Activated CD4-positive, alpha-beta T cell treated with anti-CD3 and anti-CD28 coated beads, Interleukin-2, Interleukin-6, amounts not matched to agents 100 ng/mL and 50 ng/mL, durations not matched to agents 16 hours and 8 hours (primary cell): ENCODE data around the gene HDGF.

Experiments used
- DNase-seq: peaks from one replicate; pipeline ENCODE4 v3.0.0-alpha.2; 2020

The HDGF gene

GRCh38 chr1:156751451-156751756 lies at the start of gene HDGF:
TSS of gene HDGF (minus strand) at chr1:156751675. CDS start at chr1:156751429, 246 bp downstream.
- DNase-seq = no peak

DNA sequence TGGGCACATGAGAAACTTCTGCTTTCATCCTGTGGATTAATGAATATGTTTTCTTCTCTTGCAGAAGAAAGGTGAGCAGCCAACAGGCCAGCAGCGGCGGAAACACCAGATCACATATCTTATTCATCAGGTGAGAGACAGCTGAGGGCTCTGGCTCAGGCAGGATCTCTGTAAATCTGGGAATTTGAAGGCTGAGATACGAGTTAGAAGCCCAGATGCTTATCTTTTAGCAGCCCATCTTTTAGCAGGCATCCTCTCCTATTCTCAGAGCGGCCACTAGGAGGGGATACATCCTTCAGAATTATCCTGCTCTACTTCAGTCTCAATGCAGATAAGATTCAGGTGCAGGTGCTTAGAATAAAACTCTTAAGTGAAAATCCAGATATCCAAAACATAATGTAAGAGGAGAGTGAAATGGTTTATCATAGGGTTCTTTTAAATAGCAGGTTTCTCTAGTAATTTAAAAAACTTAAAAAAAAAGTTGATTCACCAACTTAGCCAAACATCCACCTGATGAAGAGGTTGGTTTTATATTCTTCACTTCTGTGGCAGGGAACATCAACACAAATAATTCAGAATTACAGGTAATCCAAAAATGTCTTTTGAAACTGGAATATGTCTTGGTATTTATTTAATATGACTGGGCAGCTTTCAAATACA lies 45.9 kb upstream of the HDGF start:
- DNase-seq = peak; percentile 64

GRCh38 chr1:156796340-156797097 lies 45.0 kb upstream of the HDGF start:
- no peak for DNase-seq

DNA sequence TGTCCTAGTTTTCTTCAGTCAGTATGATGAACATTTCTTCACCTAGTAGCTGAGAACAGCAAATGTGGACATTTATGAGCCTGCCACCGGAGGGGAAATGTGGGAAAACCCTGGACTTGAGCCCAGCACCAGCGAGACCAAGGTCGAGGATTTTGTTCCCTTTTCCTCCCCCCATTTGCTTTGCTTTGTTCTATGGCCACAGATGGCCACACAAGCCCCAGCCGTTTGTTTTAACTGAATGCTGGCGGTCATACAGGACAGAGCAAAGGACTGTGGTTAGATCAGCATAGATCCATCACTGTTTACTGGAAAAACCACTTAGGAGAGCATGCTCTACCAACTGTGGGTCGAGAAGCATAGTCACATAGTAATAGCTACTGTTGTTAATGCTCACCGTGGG lies 44.3 kb upstream of the HDGF start:
- DNase-seq = no peak

DNA sequence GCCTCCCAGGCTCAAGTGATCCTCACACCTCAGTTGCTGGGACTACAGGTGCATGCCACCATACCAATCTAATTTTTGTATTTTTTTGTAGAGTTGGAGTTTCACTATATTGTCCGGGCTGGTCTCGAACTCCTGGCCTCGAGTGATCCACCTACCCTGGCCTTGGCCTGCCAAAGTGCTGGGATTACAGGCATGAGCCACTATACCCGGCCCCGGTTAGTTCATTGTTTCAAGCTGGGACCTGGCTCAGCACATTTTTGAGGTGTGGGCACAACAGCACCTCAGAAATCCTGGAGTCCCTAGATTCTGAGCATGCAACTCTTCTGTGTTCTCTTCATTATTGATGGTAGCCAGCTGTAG lies 43.9 kb upstream of the HDGF start:
- DNase-seq = no peak

DNA sequence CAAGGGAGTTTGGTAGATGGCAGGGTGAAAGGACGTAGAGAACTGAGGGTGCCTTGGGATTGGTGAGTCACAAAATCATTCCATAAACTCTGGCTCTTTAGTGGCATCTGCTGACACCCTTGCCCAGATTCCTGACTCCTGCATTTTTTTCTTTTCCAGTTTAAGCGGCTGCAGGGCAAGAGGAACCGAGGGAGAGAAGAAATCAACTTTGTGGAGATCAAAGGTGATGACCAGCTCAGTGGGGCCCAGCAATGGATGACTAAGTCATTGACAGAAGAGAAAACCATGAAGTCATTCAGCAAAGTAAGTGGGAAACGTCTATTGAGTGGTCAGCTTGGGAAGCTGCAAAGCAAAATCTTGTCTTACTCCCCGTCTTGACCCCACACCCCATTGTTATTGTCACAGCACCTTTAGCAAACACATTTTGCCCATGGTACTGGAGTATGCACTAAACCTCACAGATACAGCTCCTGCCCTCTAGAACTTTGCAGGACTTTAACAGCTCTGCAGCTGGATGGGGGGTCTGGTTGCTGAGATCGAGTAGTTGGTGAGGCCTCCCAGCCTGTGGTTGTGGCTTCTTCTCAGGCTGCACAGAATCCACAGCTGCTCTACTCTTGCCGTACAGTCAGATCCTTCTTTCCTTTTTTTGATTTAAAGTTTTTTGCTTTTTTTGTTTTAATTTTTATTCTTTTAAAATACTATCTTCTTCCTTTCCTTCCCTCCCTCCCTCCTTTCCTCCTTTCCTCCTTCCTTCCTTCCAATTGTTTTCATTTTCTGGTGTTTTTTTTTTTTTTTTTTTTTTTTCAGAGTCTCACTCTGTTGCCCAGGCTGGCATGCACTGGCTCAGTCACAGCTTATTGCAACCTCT lies 43.3 kb upstream of the HDGF start:
- DNase-seq = no peak

GRCh38 chr1:156789621-156790318 lies 38.3 kb upstream of the HDGF start:
- no peak for DNase-seq

DNA sequence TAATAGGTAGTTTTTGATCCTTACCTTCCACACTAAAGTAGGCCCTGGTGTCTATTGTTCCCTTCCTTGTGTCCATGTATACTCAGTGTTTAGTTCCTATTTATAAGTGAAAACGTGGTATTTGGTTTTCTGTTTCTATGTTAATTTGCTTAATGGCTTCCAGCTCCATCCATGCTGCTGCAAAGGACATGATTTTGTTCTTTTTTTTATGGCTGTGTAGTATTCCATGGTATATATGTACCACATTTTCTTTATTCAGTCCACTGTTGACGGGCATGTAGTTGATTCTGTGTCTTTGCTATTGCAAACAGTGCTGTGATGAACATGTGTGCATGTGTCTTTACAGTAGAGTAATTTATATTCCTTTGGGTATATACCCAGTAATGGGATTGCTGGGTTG lies 36.7 kb upstream of the HDGF start:
- no peak for DNase-seq

- DNase-seq = no peak
Measured at GRCh38 chr1:156786640-156787039, 35.2 kb upstream of the HDGF start.

DNA sequence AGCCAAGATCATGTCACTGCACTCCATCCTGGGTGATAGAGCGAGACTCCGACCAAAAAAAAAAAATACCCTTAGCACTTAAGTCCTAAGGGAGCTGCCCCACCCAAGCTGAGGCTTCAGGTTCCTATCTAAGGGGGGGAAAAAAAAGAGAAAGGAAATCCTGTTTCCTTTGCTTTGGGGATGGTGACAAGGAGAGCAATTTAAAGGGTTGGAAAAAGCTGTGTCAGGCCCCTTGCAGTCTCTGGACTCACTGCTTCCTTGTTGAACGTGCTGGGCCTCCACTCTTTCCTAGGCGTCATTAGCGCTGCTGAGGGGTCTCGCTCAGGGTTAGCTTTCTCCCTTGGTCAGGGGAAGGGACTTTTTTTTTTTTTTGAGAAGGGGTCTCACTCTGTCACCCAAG lies 34.0 kb upstream of the HDGF start:
- DNase-seq = no peak

GRCh38 chr1:156781585-156782186 lies 30.2 kb upstream of the HDGF start:
- no peak for DNase-seq

DNA sequence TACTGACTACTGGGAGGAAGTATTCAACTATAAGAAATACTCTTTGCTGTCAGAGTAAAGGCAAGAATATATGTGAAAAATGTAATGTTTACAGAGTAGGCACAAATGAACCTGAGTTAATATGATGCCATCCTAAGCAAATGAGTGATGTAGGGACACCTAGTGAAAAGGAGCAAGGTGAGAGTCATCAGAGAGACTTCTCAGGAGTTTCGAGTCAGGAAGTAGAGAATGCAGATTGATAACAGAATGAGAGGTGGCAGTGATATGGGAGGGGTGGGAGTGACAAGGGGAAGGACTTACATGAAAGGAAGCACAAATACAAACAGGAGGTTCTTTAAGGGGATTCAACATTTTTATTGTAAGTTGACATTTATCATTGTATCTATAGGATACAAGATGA lies 26.1 kb upstream of the HDGF start:
- DNase-seq = no peak

GRCh38 chr1:156776942-156777341 lies 25.5 kb upstream of the HDGF start:
- DNase-seq = no peak

DNA sequence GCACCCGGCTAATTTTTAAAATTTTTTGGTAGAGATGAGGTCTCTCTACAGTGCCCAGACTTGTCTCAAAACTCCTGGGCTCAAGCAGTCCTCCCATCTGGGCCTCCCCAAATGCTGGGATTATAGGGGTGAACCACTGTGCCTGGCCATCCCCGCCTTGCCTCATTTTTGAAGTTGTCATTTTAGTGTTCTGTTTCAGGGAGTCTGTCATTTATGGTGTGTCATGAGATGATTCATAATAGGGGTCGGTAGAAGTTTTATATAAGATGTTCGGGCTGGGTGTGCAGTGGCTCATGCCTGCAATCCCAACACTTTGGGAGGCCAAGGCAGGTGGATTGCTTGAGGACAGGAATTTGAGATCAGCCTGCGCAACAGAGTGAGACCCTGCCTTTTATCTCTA lies 24.3 kb upstream of the HDGF start:
- peak; percentile 35 for DNase-seq

DNA sequence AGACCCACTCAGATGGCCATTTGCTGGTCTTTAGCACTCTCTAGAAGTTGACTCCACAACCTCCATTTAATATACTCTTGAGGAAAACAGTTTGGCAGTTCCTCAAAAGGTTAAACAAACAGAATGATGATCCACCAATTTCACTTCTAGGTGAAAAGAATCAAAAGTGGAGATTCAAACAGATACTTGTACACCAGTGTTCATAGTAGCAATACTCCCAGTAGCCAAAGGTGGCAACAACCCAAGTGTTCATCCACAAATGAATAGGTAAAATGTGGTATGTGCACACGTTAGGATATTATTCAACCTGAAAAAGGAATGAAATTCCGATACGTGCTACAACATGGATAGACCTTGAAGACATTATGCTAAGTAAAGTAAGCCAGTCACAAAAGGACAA lies 22.1 kb upstream of the HDGF start:
- DNase-seq = peak; percentile 57

GRCh38 chr1:156772728-156773497 lies 21.4 kb upstream of the HDGF start:
- DNase-seq = no peak

GRCh38 chr1:156772222-156772621 lies 20.7 kb upstream of the HDGF start:
- DNase-seq = no peak

- no peak for DNase-seq
Measured at GRCh38 chr1:156768610-156769295, 17.3 kb upstream of the HDGF start.

GRCh38 chr1:156767879-156768604 lies 16.6 kb upstream of the HDGF start:
- DNase-seq = peak; percentile 38

- peak; percentile 99 for DNase-seq
Measured at GRCh38 chr1:156767101-156767878, 15.8 kb upstream of the HDGF start, which contains the start of gene PRCC. TSS of gene PRCC (plus strand) at chr1:156767535. CDS start at chr1:156767772, 237 bp downstream.
